ENCODE results near the gene ST6GALNAC1.
"Not testable (repeated sequence)": the region's sequence is repeated elsewhere in the genome, so short reads cannot be mapped to it uniquely, and the experiment has no call there.

ST6GALNAC1 gene

GRCh38 chr17:76644995-76645394, 1.4 kb upstream of the ST6GALNAC1 start:
- TF ChIP-seq, protein P1, sequence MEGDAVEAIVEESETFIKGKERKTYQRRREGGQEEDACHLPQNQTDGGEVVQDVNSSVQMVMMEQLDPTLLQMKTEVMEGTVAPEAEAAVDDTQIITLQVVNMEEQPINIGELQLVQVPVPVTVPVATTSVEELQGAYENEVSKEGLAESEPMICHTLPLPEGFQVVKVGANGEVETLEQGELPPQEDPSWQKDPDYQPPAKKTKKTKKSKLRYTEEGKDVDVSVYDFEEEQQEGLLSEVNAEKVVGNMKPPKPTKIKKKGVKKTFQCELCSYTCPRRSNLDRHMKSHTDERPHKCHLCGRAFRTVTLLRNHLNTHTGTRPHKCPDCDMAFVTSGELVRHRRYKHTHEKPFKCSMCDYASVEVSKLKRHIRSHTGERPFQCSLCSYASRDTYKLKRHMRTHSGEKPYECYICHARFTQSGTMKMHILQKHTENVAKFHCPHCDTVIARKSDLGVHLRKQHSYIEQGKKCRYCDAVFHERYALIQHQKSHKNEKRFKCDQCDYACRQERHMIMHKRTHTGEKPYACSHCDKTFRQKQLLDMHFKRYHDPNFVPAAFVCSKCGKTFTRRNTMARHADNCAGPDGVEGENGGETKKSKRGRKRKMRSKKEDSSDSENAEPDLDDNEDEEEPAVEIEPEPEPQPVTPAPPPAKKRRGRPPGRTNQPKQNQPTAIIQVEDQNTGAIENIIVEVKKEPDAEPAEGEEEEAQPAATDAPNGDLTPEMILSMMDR (IDR thresholded peaks at IDR 0.05; ENCODE audit: borderline replicate concordance, insufficient read depth, low read depth, low read length), result no peak

GRCh38 chr17:76642994-76643393, 563 bp downstream of the ST6GALNAC1 start:
- H3K4me3 ChIP-seq (ENCODE audit: low read depth, low read length), result no peak overlapping the region
- TF ChIP-seq, protein P1 (IDR thresholded peaks at IDR 0.05; ENCODE audit: borderline replicate concordance, insufficient read depth, low read depth, low read length), result no peak

More at GRCh38 chr17:76644995-76645394, 1.4 kb upstream of the ST6GALNAC1 start:
- H3K4me3 ChIP-seq (ENCODE audit: low read depth, low read length), result no peak overlapping the region

GRCh38 chr17:76642032-76642561, 1.5 kb downstream of the ST6GALNAC1 start:
- H3K4me3 ChIP-seq (ENCODE audit: low read depth, low read length), result no peak overlapping the region
- TF ChIP-seq, protein P1 (IDR thresholded peaks at IDR 0.05; ENCODE audit: borderline replicate concordance, insufficient read depth, low read depth, low read length), result no peak

GRCh38 chr17:76641501-76641900, 2.1 kb downstream of the ST6GALNAC1 start:
- TF ChIP-seq, protein P1 (IDR thresholded peaks at IDR 0.05; ENCODE audit: borderline replicate concordance, insufficient read depth, low read depth, low read length), result no peak
- no peak overlapping the region for H3K4me3 ChIP-seq (ENCODE audit: low read depth, low read length)

DNA sequence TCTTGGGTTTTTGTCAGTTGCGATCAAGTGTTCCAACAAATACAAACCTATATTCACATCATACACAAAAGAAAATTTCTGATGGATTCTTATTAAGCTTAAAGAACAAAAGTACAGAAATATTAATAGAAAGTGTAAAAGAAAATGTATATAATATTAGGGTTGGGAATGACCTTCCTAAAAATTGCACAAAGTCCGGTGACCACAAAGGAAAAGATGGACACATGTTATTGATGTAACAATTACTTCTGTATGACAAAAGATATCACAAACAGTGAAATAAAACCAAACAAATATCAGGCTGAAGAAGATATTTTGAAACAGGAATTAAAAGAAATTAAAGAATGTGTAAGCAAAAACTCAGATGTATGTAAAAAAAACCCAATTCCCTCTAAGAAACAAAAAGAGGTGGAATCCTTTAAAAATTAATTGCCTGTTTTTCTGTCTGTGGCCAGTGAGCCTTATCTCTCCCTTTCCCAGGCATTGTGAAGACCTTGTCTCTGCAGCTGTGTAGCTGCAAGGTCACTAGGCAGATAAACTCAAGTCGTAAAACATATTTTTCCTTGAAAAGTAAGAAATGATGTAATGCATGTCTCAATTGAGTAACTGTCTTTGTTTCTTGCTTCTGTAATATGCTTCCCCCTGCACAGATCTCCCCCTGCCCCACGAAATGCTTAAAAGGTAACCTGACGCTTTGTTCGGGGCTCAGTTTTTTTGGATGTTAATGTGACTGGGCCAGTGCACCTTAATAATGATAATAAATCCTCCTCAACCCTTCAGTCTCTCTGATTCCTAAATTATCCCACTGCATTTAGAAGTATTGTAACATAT, 2.8 kb downstream of the ST6GALNAC1 start:
- no peak overlapping the region for H3K4me3 ChIP-seq (ENCODE audit: low read depth, low read length)
- TF ChIP-seq, protein P1 (IDR thresholded peaks at IDR 0.05; ENCODE audit: borderline replicate concordance, insufficient read depth, low read depth, low read length), result no peak

GRCh38 chr17:76638263-76638662, 5.3 kb downstream of the ST6GALNAC1 start:
- H3K4me3 ChIP-seq (ENCODE audit: low read depth, low read length), result no peak overlapping the region
- TF ChIP-seq, protein P1 (IDR thresholded peaks at IDR 0.05; ENCODE audit: borderline replicate concordance, insufficient read depth, low read depth, low read length), result no peak

GRCh38 chr17:76636486-76637206, 6.9 kb downstream of the ST6GALNAC1 start:
- H3K4me3 ChIP-seq (ENCODE audit: low read depth, low read length), result not testable (repeated sequence)
